SK-N-SH treated with all-trans-retinoic acid at 6 μM for 48 hours (cell line): ENCODE results near the gene CLEC14A.

Source experiments
- ATAC-seq: fragments of 200-7000 bp; cut with Tn5 transposase; 3 replicates; pipeline ENCODE4 v1.9.1; 2020; ENCODE audit warnings: mild to moderate bottlenecking, moderate library complexity
- ARNTL ChIP-seq: fragments of 450-650 bp; formaldehyde crosslinking; IDR thresholded peaks from 2 replicates; pipeline ENCODE4 v1.5.0; 2020; ENCODE audit warnings: low read depth, mild to moderate bottlenecking, moderate library complexity, borderline replicate concordance
- BACH2 ChIP-seq: fragments of 250-450 bp; sonication (Bioruptor Pico); IDR thresholded peaks from 2 replicates; pipeline ENCODE4 v1.9.0; 2021; ENCODE audit warnings: mild to moderate bottlenecking, borderline replicate concordance
- CREB5 ChIP-seq: fragments of 250-450 bp; sonication (Bioruptor Pico); IDR thresholded peaks from 2 replicates; pipeline ENCODE4 v1.5.1; 2020; ENCODE audit warnings: low read depth, mild to moderate bottlenecking, moderate library complexity
- CSDC2 ChIP-seq: fragments of 250-450 bp; sonication (Bioruptor Pico); IDR thresholded peaks from 2 replicates; pipeline ENCODE4 v1.5.0; 2020; ENCODE audit warnings: mild to moderate bottlenecking, moderate library complexity
- ESRRG ChIP-seq: fragments of 250-450 bp; sonication (Bioruptor Pico); IDR thresholded peaks from 2 replicates; pipeline ENCODE4 v1.6.1; 2021; ENCODE audit warnings: mild to moderate bottlenecking
- GLIS3 ChIP-seq: fragments of 250-450 bp; sonication (Bioruptor Pico); IDR thresholded peaks from 2 replicates; pipeline ENCODE4 v1.5.0; 2020; ENCODE audit warnings: mild to moderate bottlenecking, moderate library complexity
- ISL1 ChIP-seq: fragments of 250-450 bp; sonication (Bioruptor Pico); IDR thresholded peaks from 2 replicates; pipeline ENCODE4 v2.1.2; 2022; ENCODE audit warnings: mild to moderate bottlenecking, moderate library complexity
- OSR1 ChIP-seq: fragments of 250-450 bp; sonication (Bioruptor Pico); IDR thresholded peaks from 2 replicates; pipeline ENCODE4 v1.8.0; 2022; ENCODE audit warnings: moderate library complexity, mild to moderate bottlenecking, inconsistent platforms
- PATZ1 ChIP-seq: fragments of 250-450 bp; sonication (Bioruptor Pico); IDR thresholded peaks from 2 replicates; pipeline ENCODE4 v1.8.0; 2020; ENCODE audit warnings: mild to moderate bottlenecking, moderate library complexity, borderline replicate concordance
- PPARA ChIP-seq: fragments of 250-450 bp; sonication (Bioruptor Pico); IDR thresholded peaks from 2 replicates; pipeline ENCODE4 v1.5.0; 2020; ENCODE audit warnings: mild to moderate bottlenecking, borderline replicate concordance
- SNAI2 ChIP-seq: fragments of 250-450 bp; sonication (Bioruptor Pico); IDR thresholded peaks from 2 replicates; pipeline ENCODE4 v1.5.0; 2020; ENCODE audit warnings: mild to moderate bottlenecking, moderate library complexity
- TCF4 ChIP-seq: fragments of 250-450 bp; sonication (Bioruptor Pico); IDR thresholded peaks from 2 replicates; pipeline ENCODE4 v1.8.0; 2021; ENCODE audit warnings: mild to moderate bottlenecking, moderate library complexity, borderline replicate concordance
- TOX ChIP-seq: fragments of 250-450 bp; sonication (Bioruptor Pico); IDR thresholded peaks from 2 replicates; pipeline ENCODE4 v1.8.0; 2021; ENCODE audit warnings: mild to moderate bottlenecking, moderate library complexity, borderline replicate concordance
- ZC3H10 ChIP-seq: fragments of 250-450 bp; sonication (Bioruptor Pico); IDR thresholded peaks from 2 replicates; pipeline ENCODE4 v1.5.1; 2021; ENCODE audit warnings: mild to moderate bottlenecking, moderate library complexity
- ZFP3 ChIP-seq: fragments of 250-450 bp; sonication (Bioruptor Pico); IDR thresholded peaks from 2 replicates; pipeline ENCODE4 v1.5.0; 2020; ENCODE audit warnings: mild to moderate bottlenecking, moderate library complexity
- ZNF565 ChIP-seq: fragments of 450-650 bp; formaldehyde crosslinking; conservative IDR thresholded peaks from 2 replicates; pipeline ENCODE4 v1.5.0; 2020; ENCODE audit warnings: low read depth, mild to moderate bottlenecking, moderate library complexity
- ZNF70 ChIP-seq: fragments of 450-650 bp; formaldehyde crosslinking; IDR thresholded peaks from 2 replicates; pipeline ENCODE4 v1.5.0; 2020; ENCODE audit warnings: mild to moderate bottlenecking, moderate library complexity
- ZNF8 ChIP-seq: fragments of 450-650 bp; formaldehyde crosslinking; IDR thresholded peaks from 2 replicates; pipeline ENCODE4 v1.5.0; 2020; ENCODE audit warnings: mild to moderate bottlenecking, moderate library complexity
- TF ChIP-seq, protein P1 (sequence below): fragments of 250-450 bp; sonication (Bioruptor Pico); IDR thresholded peaks from 2 replicates; pipeline ENCODE4 v1.8.0; 2021; ENCODE audit warnings: low read depth, mild to moderate bottlenecking, moderate library complexity, borderline replicate concordance
- TF ChIP-seq, protein P2 (sequence below): fragments of 250-450 bp; sonication (Bioruptor Pico); IDR thresholded peaks from 2 replicates; pipeline ENCODE4 v1.5.1; 2021; ENCODE audit warnings: mild to moderate bottlenecking, moderate library complexity

Gene CLEC14A

DNA sequence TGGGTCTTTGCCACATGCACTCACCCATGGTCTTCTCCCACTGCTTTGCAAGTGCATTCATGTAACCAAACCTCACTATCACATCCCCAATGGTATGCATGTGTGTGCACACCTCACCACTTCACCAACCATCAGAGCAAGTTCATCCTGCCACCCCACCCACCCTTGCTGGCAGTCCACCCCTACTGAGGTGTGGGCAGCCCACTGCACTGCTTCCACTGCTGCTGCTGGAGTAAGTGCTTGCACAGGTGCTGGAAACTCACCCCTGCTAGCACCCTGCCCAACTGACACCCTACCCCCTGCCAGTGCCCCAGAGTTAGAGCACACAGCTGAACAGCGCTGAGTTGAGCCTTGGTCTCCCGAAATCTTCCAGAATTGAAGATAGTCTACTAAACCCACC is 46.1 kb upstream of the CLEC14A start:
- no peak for ATAC-seq
- TF ChIP-seq ZFP3 (CRISPR knock-in tag): no peak
- no peak for TF ChIP-seq ZNF8 (CRISPR knock-in tag)
- TF ChIP-seq ESRRG: no peak
- TF ChIP-seq, all 23 proteins: peak for 0

GRCh38 chr14:38297681-38298080 is 41.8 kb upstream of the CLEC14A start:
- no peak for ATAC-seq
- TF ChIP-seq TCF4 (CRISPR knock-in tag): no peak

DNA sequence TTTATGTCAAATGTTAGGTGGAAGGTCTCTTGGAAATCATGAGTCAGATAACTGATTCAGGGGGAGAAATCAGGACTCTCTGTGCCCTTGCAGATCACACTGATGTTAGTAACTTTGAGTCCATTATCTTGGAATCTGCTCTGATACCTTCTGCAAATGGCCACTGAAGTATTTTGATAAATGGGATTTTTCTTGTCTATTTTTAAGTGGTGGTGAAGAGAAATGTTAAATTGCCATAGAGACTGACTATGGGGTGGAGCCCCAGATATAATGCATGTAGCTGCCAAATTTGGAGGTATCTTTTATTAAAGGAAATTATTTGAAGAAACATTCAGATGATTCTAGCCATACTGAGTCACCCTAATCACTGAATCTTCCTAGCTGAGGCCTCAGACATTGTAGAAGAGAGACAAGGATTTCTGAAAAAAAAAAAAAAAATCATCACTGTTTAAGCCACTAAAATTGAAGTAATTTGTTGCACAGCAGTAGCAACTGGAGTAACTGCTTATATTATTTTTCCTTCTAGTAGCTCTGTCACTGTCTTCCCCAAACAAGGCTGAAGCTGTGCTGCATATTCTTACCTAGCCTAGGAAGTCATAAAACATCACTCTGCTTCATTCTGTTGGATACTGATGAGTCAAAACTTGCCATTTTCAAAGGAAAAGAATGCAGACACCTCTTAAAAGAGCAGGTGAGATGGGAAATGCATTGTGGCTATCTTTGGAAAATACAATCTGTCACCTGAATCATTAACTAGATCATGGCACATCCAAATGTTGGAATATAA is 36.0 kb upstream of the CLEC14A start:
- TF ChIP-seq TOX (CRISPR knock-in tag): no peak
- TF ChIP-seq ISL1 (CRISPR knock-in tag): no peak
- TF ChIP-seq ZNF70 (CRISPR knock-in tag): no peak
- no peak for TF ChIP-seq ZNF565 (CRISPR knock-in tag)
- peak; percentile 43; the same call in 2 of the 3 replicates for ATAC-seq

DNA sequence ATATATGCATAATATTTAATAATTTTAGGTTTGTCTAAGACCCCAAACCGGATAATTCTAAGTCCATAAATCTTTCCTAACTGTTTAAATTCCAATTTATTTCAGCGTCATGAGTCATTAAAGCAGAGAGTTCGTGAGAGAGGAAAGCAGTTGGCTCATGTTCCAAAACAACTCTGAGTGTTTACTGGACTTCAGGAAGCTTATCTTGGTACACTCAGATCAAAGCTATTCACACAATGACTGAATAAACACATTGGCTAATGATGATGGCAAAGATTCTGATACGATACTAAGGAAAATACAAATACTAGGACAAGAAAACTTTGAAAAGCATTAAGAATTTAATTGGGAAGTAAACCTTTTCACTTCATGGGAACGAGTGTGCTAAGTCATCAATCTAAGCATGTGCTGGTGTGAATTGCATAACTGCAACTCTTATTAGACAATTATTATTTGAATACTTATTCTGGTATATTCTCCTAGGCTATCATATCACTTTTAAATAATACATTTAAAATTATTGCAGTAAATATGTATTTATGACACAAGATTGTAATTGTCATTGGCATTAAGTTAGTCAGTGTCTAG is 34.8 kb upstream of the CLEC14A start:
- no peak for TF ChIP-seq SNAI2 (CRISPR knock-in tag)
- TF ChIP-seq PATZ1: no peak
- no peak for TF ChIP-seq CREB5 (CRISPR knock-in tag)
- no peak for TF ChIP-seq ZNF70 (CRISPR knock-in tag)
- TF ChIP-seq GLIS3 (CRISPR knock-in tag): no peak
- TF ChIP-seq OSR1: no peak
- no peak for TF ChIP-seq TOX (CRISPR knock-in tag)
- TF ChIP-seq, protein P1, sequence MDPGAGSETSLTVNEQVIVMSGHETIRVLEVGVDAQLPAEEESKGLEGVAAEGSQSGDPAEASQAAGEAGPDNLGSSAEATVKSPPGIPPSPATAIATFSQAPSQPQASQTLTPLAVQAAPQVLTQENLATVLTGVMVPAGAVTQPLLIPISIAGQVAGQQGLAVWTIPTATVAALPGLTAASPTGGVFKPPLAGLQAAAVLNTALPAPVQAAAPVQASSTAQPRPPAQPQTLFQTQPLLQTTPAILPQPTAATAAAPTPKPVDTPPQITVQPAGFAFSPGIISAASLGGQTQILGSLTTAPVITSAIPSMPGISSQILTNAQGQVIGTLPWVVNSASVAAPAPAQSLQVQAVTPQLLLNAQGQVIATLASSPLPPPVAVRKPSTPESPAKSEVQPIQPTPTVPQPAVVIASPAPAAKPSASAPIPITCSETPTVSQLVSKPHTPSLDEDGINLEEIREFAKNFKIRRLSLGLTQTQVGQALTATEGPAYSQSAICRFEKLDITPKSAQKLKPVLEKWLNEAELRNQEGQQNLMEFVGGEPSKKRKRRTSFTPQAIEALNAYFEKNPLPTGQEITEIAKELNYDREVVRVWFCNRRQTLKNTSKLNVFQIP (CRISPR knock-in tag): no peak
- no peak for TF ChIP-seq ZNF8 (CRISPR knock-in tag)
- TF ChIP-seq CSDC2 (CRISPR knock-in tag): no peak
- TF ChIP-seq ARNTL (CRISPR knock-in tag): no peak
- TF ChIP-seq ISL1 (CRISPR knock-in tag): no peak
- ATAC-seq: no peak

- ATAC-seq: no peak
- no peak for TF ChIP-seq ARNTL (CRISPR knock-in tag)
- TF ChIP-seq CSDC2 (CRISPR knock-in tag): no peak
- TF ChIP-seq ZC3H10 (CRISPR knock-in tag): no peak
- TF ChIP-seq PATZ1: no peak
- TF ChIP-seq ESRRG: no peak
- TF ChIP-seq, protein P1 (CRISPR knock-in tag): no peak
- TF ChIP-seq ISL1 (CRISPR knock-in tag): no peak
- no peak for TF ChIP-seq CREB5 (CRISPR knock-in tag)
- TF ChIP-seq PPARA: no peak
- no peak for TF ChIP-seq BACH2 (CRISPR knock-in tag)
- TF ChIP-seq ZNF565 (CRISPR knock-in tag): no peak
- TF ChIP-seq GLIS3 (CRISPR knock-in tag): no peak
- no peak for TF ChIP-seq ZNF8 (CRISPR knock-in tag)
- no peak for TF ChIP-seq OSR1
- TF ChIP-seq ZFP3 (CRISPR knock-in tag): no peak
- TF ChIP-seq, protein P2, sequence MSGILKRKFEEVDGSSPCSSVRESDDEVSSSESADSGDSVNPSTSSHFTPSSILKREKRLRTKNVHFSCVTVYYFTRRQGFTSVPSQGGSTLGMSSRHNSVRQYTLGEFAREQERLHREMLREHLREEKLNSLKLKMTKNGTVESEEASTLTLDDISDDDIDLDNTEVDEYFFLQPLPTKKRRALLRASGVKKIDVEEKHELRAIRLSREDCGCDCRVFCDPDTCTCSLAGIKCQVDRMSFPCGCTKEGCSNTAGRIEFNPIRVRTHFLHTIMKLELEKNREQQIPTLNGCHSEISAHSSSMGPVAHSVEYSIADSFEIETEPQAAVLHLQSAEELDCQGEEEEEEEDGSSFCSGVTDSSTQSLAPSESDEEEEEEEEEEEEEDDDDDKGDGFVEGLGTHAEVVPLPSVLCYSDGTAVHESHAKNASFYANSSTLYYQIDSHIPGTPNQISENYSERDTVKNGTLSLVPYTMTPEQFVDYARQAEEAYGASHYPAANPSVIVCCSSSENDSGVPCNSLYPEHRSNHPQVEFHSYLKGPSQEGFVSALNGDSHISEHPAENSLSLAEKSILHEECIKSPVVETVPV (CRISPR knock-in tag): no peak
Observed at GRCh38 chr14:38286452-38286851, 30.6 kb upstream of the CLEC14A start.
